ENCODE data around the gene KRTAP4-16. TPM values are rescaled to one million over a fixed set of nuclear protein-coding genes. Genes with fewer than 3 reads are reported as not detected.

KRTAP4-16 gene
- total and polyA plus RNA-seq, 2 of the 8 experiments (the other 6 are each of a cell fraction or from before 2014, with no cell fraction given) = not detected

DNA sequence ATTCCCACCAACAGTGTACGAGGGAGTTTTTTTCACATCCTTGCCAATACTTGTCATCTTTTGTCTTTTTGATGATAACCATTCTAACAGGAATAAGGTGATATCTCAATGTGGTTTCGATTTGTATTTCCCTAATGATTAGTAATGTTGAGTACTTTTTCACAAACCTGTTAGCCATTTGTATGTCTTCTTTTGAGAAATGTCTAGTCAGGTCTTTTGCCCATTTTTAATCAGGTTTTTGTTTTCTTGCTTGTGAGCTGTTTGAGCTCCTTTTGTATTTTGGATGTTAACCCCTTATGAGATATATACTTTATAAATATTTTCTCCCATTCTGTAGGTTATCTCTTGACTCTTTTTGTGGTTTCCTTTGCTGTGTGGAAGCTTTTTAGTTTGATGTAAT, 49.5 kb upstream of the KRTAP4-16 start:
- ChIA-PET POLR2A (ENCODE audit: partially characterized antibody) (no interaction called here), CTCF (ENCODE audit: partially characterized antibody) (no interaction called here)
- Histone ChIP-seq H4K5ac (ENCODE audit: insufficient read length, low read depth, low read length) (no peak overlapping the region), H4K20me1 (replicated peaks in 1 of 2; ENCODE audit: control insufficient read depth in 1 of 2, insufficient read depth in 2 of 2, low read length in 2 of 2) (no peaks in the 10 kb centered on the region), H3K4me3 (ENCODE audit: extremely low read depth in 1 of 4, insufficient read depth in 2 of 4, low read depth in 3 of 4, low read length in 4 of 4) (no peak overlapping the region), H3K79me2 (ENCODE audit: control insufficient read depth in 1 of 2, insufficient read depth in 2 of 2, low read length in 2 of 2) (no peaks in the 10 kb centered on the region), H3K56ac (replicated peaks; ENCODE audit: insufficient read length, low read depth, low read length) (no peak overlapping the region), H4K91ac (replicated peaks; ENCODE audit: insufficient read length, low read length) (no peak overlapping the region), H3K14ac (ENCODE audit: insufficient read length) (no peak overlapping the region), H2BK5ac (ENCODE audit: low read depth, low read length) (no peak overlapping the region), H2AFZ (ENCODE audit: low read length) (no peak overlapping the region), H3K23me2 (ENCODE audit: low read depth, low read length) (peaks cover 2% of the 10 kb centered on the region; the same call in 1 of the 2 replicates), H2AK5ac (ENCODE audit: low read depth, low read length) (no peak overlapping the region), H3K4ac (replicated peaks; ENCODE audit: insufficient read length, low read depth, low read length) (no peak overlapping the region), H2BK20ac (ENCODE audit: low read length) (no peak overlapping the region), H2BK120ac (replicated peaks; ENCODE audit: low read depth, low read length) (no peak overlapping the region), H3K9me3 (ENCODE audit: insufficient read depth in 2 of 2, low read depth in 1 of 2, low read length in 1 of 2) (no peaks in the 10 kb centered on the region), H3K27me3 (replicated peaks in 1 of 4; ENCODE audit: control insufficient read depth in 3 of 4, extremely low read depth in 1 of 4, insufficient read depth in 3 of 4, low read length in 3 of 4) (no peaks in the 10 kb centered on the region), H4K8ac (ENCODE audit: extremely low read depth, insufficient read depth, low read length) (no peak overlapping the region), H3K79me1 (ENCODE audit: low read depth, low read length) (no peaks in the 10 kb centered on the region), H3K36me3 (ENCODE audit: control insufficient read depth in 2 of 4, insufficient read depth in 4 of 4, low read length in 3 of 4) (no peaks in the 10 kb centered on the region), H2BK12ac (ENCODE audit: low read depth, low read length) (no peak overlapping the region), H3K4me1 (replicated peaks in 1 of 4; ENCODE audit: control insufficient read depth in 3 of 4, insufficient read depth in 4 of 4, low read length in 3 of 4) (no peaks in the 10 kb centered on the region), H2BK15ac (ENCODE audit: low read length) (no peak overlapping the region), H3K9ac (replicated peaks in 1 of 4; ENCODE audit: extremely low read depth in 1 of 4, low read depth in 3 of 4, low read length in 3 of 4) (no peak overlapping the region), H3K4me2 (ENCODE audit: insufficient read depth in 1 of 2, low read depth in 2 of 2, low read length in 2 of 2) (no peak overlapping the region), H3K23ac (ENCODE audit: insufficient read length) (no peak overlapping the region), H3K18ac (ENCODE audit: extremely low read depth, low read length) (no peak overlapping the region), H3K27ac (ENCODE audit: low read depth, low read length) (no peak overlapping the region)
- DNase-seq (ENCODE audit: low read depth in 1 of 2, low spot score in 2 of 2) = no peak
- FAIRE-seq = peak; percentile 7
- 96% methylated on average over 2 of the region's 2 CpGs; no CpG with 5 or more reads in 1 of the 2 experiments for WGBS, 2 experiments (ENCODE audit: extremely low coverage in 1 of 2, insufficient coverage in 1 of 2, insufficient read length in 1 of 2, insufficient replicate concordance in 2 of 2, low coverage in 1 of 2, low lambda C conversion rate in 2 of 2, missing lambda C conversion rate in 1 of 2)
- TF ChIP-seq SP1 (IDR thresholded peaks at IDR 0.05; ENCODE audit: low read depth, low read length) = no peak
- no peak for TF ChIP-seq EZH2 (IDR thresholded peaks at IDR 0.05; ENCODE audit: low read depth, low read length, severe bottlenecking)
- no peak for TF ChIP-seq POLR2AphosphoS5 (IDR thresholded peaks at IDR 0.05; ENCODE audit: low read depth, low read length)
- TF ChIP-seq, protein P1, sequence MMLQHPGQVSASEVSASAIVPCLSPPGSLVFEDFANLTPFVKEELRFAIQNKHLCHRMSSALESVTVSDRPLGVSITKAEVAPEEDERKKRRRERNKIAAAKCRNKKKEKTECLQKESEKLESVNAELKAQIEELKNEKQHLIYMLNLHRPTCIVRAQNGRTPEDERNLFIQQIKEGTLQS (IDR thresholded peaks at IDR 0.05; ENCODE audit: insufficient read depth, low read depth, low read length) = no peak
- no peak for TF ChIP-seq BACH1 (IDR thresholded peaks at IDR 0.05; ENCODE audit: low read length)
- no peak for TF ChIP-seq CHD2 (IDR thresholded peaks at IDR 0.05; ENCODE audit: low read length)
- TF ChIP-seq GABPA (IDR thresholded peaks at IDR 0.05; ENCODE audit: borderline replicate concordance, insufficient read depth, low read length) = no peak
- TF ChIP-seq SIN3A (conservative IDR thresholded peaks at IDR 0.05 in 1 of 2, IDR thresholded peaks at IDR 0.05 in 1 of 2; ENCODE audit: low read depth in 1 of 2, low read length in 2 of 2) = no peak
- no peak for TF ChIP-seq EGR1 (IDR thresholded peaks at IDR 0.05; ENCODE audit: borderline replicate concordance, low read depth, low read length)
- no peak for TF ChIP-seq TAF7 (optimal IDR thresholded peaks at IDR 0.05; ENCODE audit: borderline replicate concordance, low read depth, low read length)
- TF ChIP-seq, protein P2, sequence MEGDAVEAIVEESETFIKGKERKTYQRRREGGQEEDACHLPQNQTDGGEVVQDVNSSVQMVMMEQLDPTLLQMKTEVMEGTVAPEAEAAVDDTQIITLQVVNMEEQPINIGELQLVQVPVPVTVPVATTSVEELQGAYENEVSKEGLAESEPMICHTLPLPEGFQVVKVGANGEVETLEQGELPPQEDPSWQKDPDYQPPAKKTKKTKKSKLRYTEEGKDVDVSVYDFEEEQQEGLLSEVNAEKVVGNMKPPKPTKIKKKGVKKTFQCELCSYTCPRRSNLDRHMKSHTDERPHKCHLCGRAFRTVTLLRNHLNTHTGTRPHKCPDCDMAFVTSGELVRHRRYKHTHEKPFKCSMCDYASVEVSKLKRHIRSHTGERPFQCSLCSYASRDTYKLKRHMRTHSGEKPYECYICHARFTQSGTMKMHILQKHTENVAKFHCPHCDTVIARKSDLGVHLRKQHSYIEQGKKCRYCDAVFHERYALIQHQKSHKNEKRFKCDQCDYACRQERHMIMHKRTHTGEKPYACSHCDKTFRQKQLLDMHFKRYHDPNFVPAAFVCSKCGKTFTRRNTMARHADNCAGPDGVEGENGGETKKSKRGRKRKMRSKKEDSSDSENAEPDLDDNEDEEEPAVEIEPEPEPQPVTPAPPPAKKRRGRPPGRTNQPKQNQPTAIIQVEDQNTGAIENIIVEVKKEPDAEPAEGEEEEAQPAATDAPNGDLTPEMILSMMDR (IDR thresholded peaks at IDR 0.05; ENCODE audit: control extremely low read depth in 1 of 3, insufficient read depth in 1 of 3, low read depth in 1 of 3, low read length in 3 of 3) = no peak
- TF ChIP-seq POU5F1 (IDR thresholded peaks at IDR 0.05; ENCODE audit: low read depth, low read length) = no peak
